SK-N-SH treated with all-trans-retinoic acid at 6 μM for 48 hours (cell line): ENCODE results near the gene NOXA1.

Experiments used
- ESRRG ChIP-seq: fragments of 250-450 bp; sonication (Bioruptor Pico); IDR thresholded peaks from 2 replicates; pipeline ENCODE4 v1.6.1; 2021; ENCODE audit warnings: mild to moderate bottlenecking
- PATZ1 ChIP-seq: fragments of 250-450 bp; sonication (Bioruptor Pico); IDR thresholded peaks from 2 replicates; pipeline ENCODE4 v1.8.0; 2020; ENCODE audit warnings: mild to moderate bottlenecking, moderate library complexity, borderline replicate concordance
- SNAI2 ChIP-seq: fragments of 250-450 bp; sonication (Bioruptor Pico); IDR thresholded peaks from 2 replicates; pipeline ENCODE4 v1.5.0; 2020; ENCODE audit warnings: mild to moderate bottlenecking, moderate library complexity
- TF ChIP-seq, protein P1 (sequence below): fragments of 250-450 bp; sonication (Bioruptor Pico); IDR thresholded peaks from 2 replicates; pipeline ENCODE4 v1.5.1; 2020; ENCODE audit warnings: low read depth, mild to moderate bottlenecking, moderate library complexity

DNA sequence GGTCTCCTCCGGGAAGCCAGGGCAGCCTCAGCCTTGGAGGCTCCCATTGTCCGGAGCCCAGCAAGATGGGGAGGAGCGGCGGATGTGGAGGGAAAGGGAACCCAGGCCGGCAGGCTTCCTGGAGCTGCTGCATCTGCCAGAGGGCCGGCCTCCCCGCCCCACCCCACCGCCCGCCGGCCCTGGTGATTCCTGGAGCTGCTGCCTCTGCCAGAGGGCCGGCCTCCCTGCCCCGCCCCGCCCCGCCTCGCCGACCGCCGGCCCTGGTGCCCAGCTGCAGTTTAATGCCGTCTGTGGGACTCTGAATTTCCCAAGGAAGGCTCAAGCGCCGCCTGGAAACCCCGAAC lies 31.8 kb upstream of the NOXA1 start:
- TF ChIP-seq, protein P1, sequence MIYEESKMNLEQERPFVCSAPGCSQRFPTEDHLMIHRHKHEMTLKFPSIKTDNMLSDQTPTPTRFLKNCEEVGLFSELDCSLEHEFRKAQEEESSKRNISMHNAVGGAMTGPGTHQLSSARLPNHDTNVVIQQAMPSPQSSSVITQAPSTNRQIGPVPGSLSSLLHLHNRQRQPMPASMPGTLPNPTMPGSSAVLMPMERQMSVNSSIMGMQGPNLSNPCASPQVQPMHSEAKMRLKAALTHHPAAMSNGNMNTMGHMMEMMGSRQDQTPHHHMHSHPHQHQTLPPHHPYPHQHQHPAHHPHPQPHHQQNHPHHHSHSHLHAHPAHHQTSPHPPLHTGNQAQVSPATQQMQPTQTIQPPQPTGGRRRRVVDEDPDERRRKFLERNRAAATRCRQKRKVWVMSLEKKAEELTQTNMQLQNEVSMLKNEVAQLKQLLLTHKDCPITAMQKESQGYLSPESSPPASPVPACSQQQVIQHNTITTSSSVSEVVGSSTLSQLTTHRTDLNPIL (CRISPR knock-in tag): no peak
- TF ChIP-seq ESRRG (no peak), PATZ1 (CRISPR knock-in tag) (no peak), SNAI2 (CRISPR knock-in tag) (no peak)
